HCT116 (cell line): ENCODE results near the gene ACO2. TPM values are rescaled to one million over a fixed set of nuclear protein-coding genes. Genes with fewer than 3 reads are reported as not detected.

Experiments used
- ATAC-seq: fragments of 200-7000 bp; cut with Tn5 transposase; 2 replicates; pipeline ENCODE4 v1.9.1; 2020; ENCODE audit warnings: mild to moderate bottlenecking, moderate library complexity
- BruUV-seq: library from RNA; stranded (reverse); fragments of 400-500 nt; replicated peaks from 2 replicates; lab custom pipeline; 2021; lab: Mats Ljungman, UMichigan
- CTCF ChIA-PET: fragments of 300-600 bp; sonication (Branson Sonifier 250); formaldehyde crosslinking; loops from one replicate; lab custom pipeline; 2021; ENCODE audit warnings: antibody characterized with exemption; lab: Charles Lee
- POLR2A ChIA-PET: fragments of 300-600, 350-600 bp; sonication (Branson Sonifier 250); formaldehyde crosslinking; loops from one replicate; lab custom pipeline; 2021; ENCODE audit warnings: antibody characterized with exemption; lab: Charles Lee
- RAD21 ChIA-PET, 2 experiments: fragments of 300-600 bp; sonication (Branson Sonifier 250); formaldehyde crosslinking; loops; one replicate each; lab custom pipeline; 2023; ENCODE audit warnings: low total read pairs in 2 of 2; ENCODE audit not compliant: uncharacterized antibody in 2 of 2, unreplicated experiment in 2 of 2, low non-redundant PET in 1 of 2; lab: Charles Lee
- DNase-seq: peaks from one replicate; pipeline ENCODE4 v3.0.0-alpha.2; 2010; ENCODE audit warnings: low read depth, low spot score
- H2AFZ ChIP-seq: fragments of 200-600 bp; shearing (Covaris generic), sonication (generic); 2 replicates; pipeline ENCODE4 v1.6.1; 2017; ENCODE audit warnings: low read depth, mixed run types, mixed read lengths, antibody characterized with exemption, low read length; ENCODE audit not compliant: poor library complexity, severe bottlenecking
- H3K27ac ChIP-seq: 2 replicates; pipeline ENCODE4 v1.5.1; 2012; ENCODE audit warnings: low read depth, low read length
- H3K27me3 ChIP-seq: fragments of 200-600 bp; sonication (generic); 2 replicates; pipeline ENCODE4 v1.6.1; 2016; ENCODE audit warnings: mixed run types, low read length, mixed read lengths; ENCODE audit not compliant: insufficient read depth
- H3K36me3 ChIP-seq, 2 experiments: fragments of 200-500 bp in 1 of 2; fragments of 200-600 bp in 1 of 2; sonication (Bioruptor generic) in 1 of 2; sonication (generic) in 1 of 2; 2 replicates each; pipeline versions ENCODE4 v1.5.1 to v1.6.1; 2014 to 2016; ENCODE audit warnings: low read length in 2 of 2, inconsistent platforms in 1 of 2, mixed read lengths in 1 of 2, mixed run types in 1 of 2; ENCODE audit not compliant: insufficient read depth in 2 of 2, control insufficient read depth in 1 of 2
- H3K4me1 ChIP-seq, 2 experiments: fragments of 200-600 bp in 1 of 2; sonication (generic) in 1 of 2; 2 replicates each; pipeline versions ENCODE4 v1.5.1 to v1.6.1; 2012 to 2017; ENCODE audit warnings: low read length in 2 of 2, inconsistent platforms in 1 of 2, mild to moderate bottlenecking in 1 of 2, mixed read lengths in 1 of 2, mixed run types in 1 of 2, moderate library complexity in 1 of 2; ENCODE audit not compliant: insufficient read depth in 2 of 2, control insufficient read depth in 1 of 2
- H3K4me2 ChIP-seq: fragments of 200-600 bp; sonication (generic); 2 replicates; pipeline ENCODE4 v1.6.1; 2017; ENCODE audit warnings: mixed run types, low read length, mixed read lengths
- H3K4me3 ChIP-seq, 2 experiments: fragments of 200-600 bp in 1 of 2; sonication (generic) in 1 of 2; replicated peaks in 1 of 2; 2 replicates each; pipeline ENCODE4 v1.5.1; 2011 to 2016; ENCODE audit warnings: low read length in 2 of 2, control low read depth in 1 of 2, low read depth in 1 of 2, mild to moderate bottlenecking in 1 of 2, mixed read lengths in 1 of 2, mixed run types in 1 of 2
- H3K79me2 ChIP-seq: fragments of 200-600 bp; sonication (generic); 2 replicates; pipeline ENCODE4 v1.6.1; 2017; ENCODE audit warnings: mild to moderate bottlenecking, mixed run types, low read length, moderate library complexity, mixed read lengths; ENCODE audit not compliant: insufficient read depth
- H3K9ac ChIP-seq: fragments of 200-600 bp; sonication (generic); 2 replicates; pipeline ENCODE4 v1.6.1; 2016; ENCODE audit warnings: low read length, mixed read lengths
- H3K9me2 ChIP-seq: fragments of 200-600 bp; sonication (generic), shearing (Covaris generic); 2 replicates; pipeline ENCODE4 v1.6.1; 2017; ENCODE audit warnings: mixed run types, mild to moderate bottlenecking, moderate library complexity; ENCODE audit not compliant: insufficient read depth
- H3K9me3 ChIP-seq, 2 experiments: fragments of 200-500 bp in 1 of 2; fragments of 200-600 bp in 1 of 2; sonication (Bioruptor generic) in 1 of 2; sonication (generic) in 1 of 2; 2 replicates each; pipeline ENCODE4 v1.6.1; 2014 to 2017; ENCODE audit warnings: low read length in 2 of 2, mixed read lengths in 2 of 2, inconsistent platforms in 1 of 2, low read depth in 1 of 2, mild to moderate bottlenecking in 1 of 2, mixed run types in 1 of 2, moderate library complexity in 1 of 2; ENCODE audit not compliant: control insufficient read depth in 1 of 2, insufficient read depth in 1 of 2
- H4K20me1 ChIP-seq: fragments of 200-600 bp; sonication (generic), shearing (Covaris generic); 2 replicates; pipeline ENCODE4 v1.6.1; 2017; ENCODE audit warnings: mixed run types, mild to moderate bottlenecking, moderate library complexity; ENCODE audit not compliant: insufficient read depth
- CTCF ChIP-seq, 3 experiments: fragments of 200-600 bp in 1 of 3; sonication (generic) in 1 of 3; IDR thresholded peaks in 2 of 3; conservative IDR thresholded peaks in 1 of 3; 2 replicates each; pipeline ENCODE4 v1.5.1; 2012 to 2017; ENCODE audit warnings: low read depth in 2 of 3, low read length in 2 of 3, antibody characterized with exemption in 1 of 3, borderline replicate concordance in 1 of 3, control low read depth in 1 of 3, mild to moderate bottlenecking in 1 of 3, mixed read lengths in 1 of 3, mixed run types in 1 of 3, moderate library complexity in 1 of 3; ENCODE audit not compliant: insufficient read depth in 1 of 3
- EGR1 ChIP-seq: IDR thresholded peaks from 2 replicates; pipeline ENCODE4 v1.6.1; 2012; ENCODE audit warnings: low read depth
- ELF1 ChIP-seq: IDR thresholded peaks from 2 replicates; pipeline ENCODE4 v1.6.1; 2012; ENCODE audit warnings: low read depth, borderline replicate concordance
- EZH2 ChIP-seq: fragments of 200-600 bp; sonication (generic); IDR thresholded peaks from 2 replicates; pipeline ENCODE4 v1.6.1; 2017; ENCODE audit warnings: antibody characterized with exemption, mixed run types
- FOSL1 ChIP-seq: IDR thresholded peaks from 2 replicates; pipeline ENCODE4 v1.6.1; 2012; ENCODE audit warnings: low read depth
- JUND ChIP-seq: IDR thresholded peaks from 2 replicates; pipeline ENCODE4 v1.6.1; 2012
- POLR2A ChIP-seq: IDR thresholded peaks from 2 replicates; pipeline ENCODE4 v1.7.0; 2011; ENCODE audit warnings: borderline replicate concordance; ENCODE audit not compliant: insufficient read depth, insufficient read length; ENCODE audit errors: extremely low read depth
- POLR2AphosphoS5 ChIP-seq: IDR thresholded peaks from 2 replicates; pipeline ENCODE4 v1.6.1; 2011; ENCODE audit warnings: mild to moderate bottlenecking, low read depth, low read length, moderate library complexity
- RAD21 ChIP-seq: IDR thresholded peaks from 2 replicates; pipeline ENCODE4 v1.6.1; 2012; ENCODE audit warnings: low read depth, mild to moderate bottlenecking
- SIN3A ChIP-seq: IDR thresholded peaks from 2 replicates; pipeline ENCODE4 v1.6.1; 2012; ENCODE audit warnings: low read depth
- SRF ChIP-seq: IDR thresholded peaks from 2 replicates; pipeline ENCODE4 v1.6.1; 2012; ENCODE audit warnings: low read depth
- TCF7L2 ChIP-seq: IDR thresholded peaks from 2 replicates; pipeline ENCODE4 v1.7.0; 2011; ENCODE audit warnings: borderline replicate concordance, inconsistent platforms; ENCODE audit not compliant: insufficient read depth, insufficient read length; ENCODE audit errors: extremely low read depth
- YY1 ChIP-seq: IDR thresholded peaks from 2 replicates; pipeline ENCODE4 v1.6.1; 2011; ENCODE audit warnings: low read length, low read depth, moderate library complexity, mild to moderate bottlenecking; ENCODE audit not compliant: insufficient replicate concordance; ENCODE audit errors: extremely low read depth
- ZBTB33 ChIP-seq: IDR thresholded peaks from 2 replicates; pipeline ENCODE4 v1.6.1; 2011; ENCODE audit warnings: mild to moderate bottlenecking, low read length, moderate library complexity; ENCODE audit not compliant: insufficient replicate concordance; ENCODE audit errors: extremely low read depth
- ZFX ChIP-seq: fragments of 450-650 bp; IDR thresholded peaks from 2 replicates; pipeline ENCODE4 v1.6.1; 2017
- intact Hi-C: fragments of 100-400 bp; cut with micrococcal nuclease; formaldehyde crosslinking; loops from 2 replicates; pipeline ENCODE4 v1.10.0; 2022
- total RNA-seq: library from RNA; stranded (reverse); gene quantifications from one replicate; pipeline ENCODE4 v1.2.1, GENCODE V29; 2021; ENCODE audit not compliant: unreplicated experiment
- TF ChIP-seq, protein P1 (sequence below): IDR thresholded peaks from 2 replicates; pipeline ENCODE4 v1.6.1; 2012

ACO2 gene
- total RNA-seq, 1 experiment from 2014 or later: 108 TPM

GRCh38 chr22:41446057-41446501, 22.8 kb upstream of the ACO2 start:
- Histone ChIP-seq H3K4me3 (peak overlapping the region; percentile 93 to 94), H3K9me2 (no peaks in the 10 kb centered on the region), H2AFZ (no peak overlapping the region), H3K9ac (peak overlapping the region; percentile 96), H3K4me2 (peak overlapping the region; percentile 99), H4K20me1 (no peaks in the 10 kb centered on the region), H3K27ac (peak overlapping the region; percentile 100), H3K4me1 (peaks cover 5 to 29% of the 10 kb centered on the region in 2 experiments; a peak in 3 of 4 replicates), H3K36me3 (peaks cover 5 to 14% of the 10 kb centered on the region in 2 experiments; a peak in 2 of 4 replicates), H3K27me3 (no peaks in the 10 kb centered on the region), H3K9me3 (no peaks in the 10 kb centered on the region), H3K79me2 (peaks cover 53% of the 10 kb centered on the region)
- TF ChIP-seq ZBTB33: no peak
- TF ChIP-seq, protein P1, sequence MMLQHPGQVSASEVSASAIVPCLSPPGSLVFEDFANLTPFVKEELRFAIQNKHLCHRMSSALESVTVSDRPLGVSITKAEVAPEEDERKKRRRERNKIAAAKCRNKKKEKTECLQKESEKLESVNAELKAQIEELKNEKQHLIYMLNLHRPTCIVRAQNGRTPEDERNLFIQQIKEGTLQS: no peak
- TF ChIP-seq SRF: no peak
- no peak for TF ChIP-seq YY1
- no peak for TF ChIP-seq FOSL1
- no peak for TF ChIP-seq ZFX
- no peak for TF ChIP-seq EZH2
- TF ChIP-seq CTCF (IDR thresholded peaks at IDR 0.05 in 2 of 3, conservative IDR thresholded peaks at IDR 0.05 in 1 of 3; ENCODE audit: borderline replicate concordance in 1 of 3, insufficient read depth in 1 of 3, low read depth in 2 of 3, low read length in 2 of 3): no peak
- TF ChIP-seq EGR1: no peak
- no peak for TF ChIP-seq JUND
- no peak for TF ChIP-seq TCF7L2
- TF ChIP-seq SIN3A: no peak
- TF ChIP-seq POLR2AphosphoS5: no peak
- TF ChIP-seq RAD21: no peak
- TF ChIP-seq POLR2A: no peak
- TF ChIP-seq ELF1: no peak
- BruUV-seq: no TSS peak
- no peak for DNase-seq
- ATAC-seq: no peak
- ChIA-PET CTCF (interaction anchor here (1.0 to 1.8 kb wide), 2 partner anchors 42 to 71 kb away, joined by 3 to 6 read pairs; no protein-coding TSS in a partner anchor), RAD21 (interaction anchor here in 1 of 2 experiments (1.2 kb wide), 1 partner anchor 42 kb away, joined by 3 read pairs; no protein-coding TSS in a partner anchor), POLR2A (interaction anchor here (0.7 to 5.0 kb wide), 19 partner anchors 10 to 523 kb away, joined by 3 to 57 read pairs (median 4); partner anchors contain the start of genes ACO2, PHF5A, PMM1 and RANGAP1)
- intact Hi-C loops: loop anchor here (2.0 to 10.0 kb wide), 2 partner anchors 71 to 351 kb away; partner anchors contain the start of gene EP300
